HG02973 (cell line): ENCODE data around the gene CCDC69.
"Not testable (repeated sequence)": the region's sequence is repeated elsewhere in the genome, so short reads cannot be mapped to it uniquely, and the experiment has no call there.

Experiments used
- ATAC-seq: cut with Tn5 transposase; IDR thresholded peaks from one replicate; pipeline ENCODE4 v1.9.1; 2021; ENCODE audit warnings: moderate library complexity; ENCODE audit not compliant: unreplicated experiment

CCDC69 gene

DNA sequence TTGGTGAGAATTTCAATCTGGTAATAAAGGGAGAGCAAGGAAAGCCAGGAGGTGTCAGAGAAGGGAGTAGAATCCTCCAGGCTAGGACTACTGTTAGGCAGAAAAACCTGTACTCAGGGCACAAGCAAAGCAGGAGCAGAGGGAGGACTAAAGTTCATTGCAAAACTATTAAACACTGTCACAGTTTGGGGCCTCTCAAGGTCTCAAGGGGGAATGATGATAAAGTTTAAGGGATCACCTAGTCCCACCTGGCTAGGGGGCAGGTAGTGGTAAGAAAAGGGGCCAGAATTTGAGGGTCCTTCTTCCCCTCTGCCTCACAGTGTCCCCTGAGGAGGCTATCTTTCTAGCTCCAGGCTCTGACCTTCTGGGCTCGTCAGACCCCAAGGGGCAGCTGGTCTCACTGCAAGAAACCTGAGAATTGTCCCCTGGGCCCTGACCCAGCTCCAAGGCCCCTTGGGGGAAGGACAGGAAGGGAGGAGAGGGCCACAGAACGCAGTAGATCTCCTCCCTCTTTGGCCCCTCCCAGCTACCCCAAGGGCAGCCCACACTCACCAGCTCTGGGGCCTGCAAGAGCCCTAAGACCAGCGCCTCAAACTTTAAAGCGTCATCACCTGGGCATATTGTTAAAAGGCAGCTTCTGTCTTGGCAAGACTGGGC lies 974 bp downstream of the CCDC69 start:
- peak; percentile 52 for ATAC-seq

DNA sequence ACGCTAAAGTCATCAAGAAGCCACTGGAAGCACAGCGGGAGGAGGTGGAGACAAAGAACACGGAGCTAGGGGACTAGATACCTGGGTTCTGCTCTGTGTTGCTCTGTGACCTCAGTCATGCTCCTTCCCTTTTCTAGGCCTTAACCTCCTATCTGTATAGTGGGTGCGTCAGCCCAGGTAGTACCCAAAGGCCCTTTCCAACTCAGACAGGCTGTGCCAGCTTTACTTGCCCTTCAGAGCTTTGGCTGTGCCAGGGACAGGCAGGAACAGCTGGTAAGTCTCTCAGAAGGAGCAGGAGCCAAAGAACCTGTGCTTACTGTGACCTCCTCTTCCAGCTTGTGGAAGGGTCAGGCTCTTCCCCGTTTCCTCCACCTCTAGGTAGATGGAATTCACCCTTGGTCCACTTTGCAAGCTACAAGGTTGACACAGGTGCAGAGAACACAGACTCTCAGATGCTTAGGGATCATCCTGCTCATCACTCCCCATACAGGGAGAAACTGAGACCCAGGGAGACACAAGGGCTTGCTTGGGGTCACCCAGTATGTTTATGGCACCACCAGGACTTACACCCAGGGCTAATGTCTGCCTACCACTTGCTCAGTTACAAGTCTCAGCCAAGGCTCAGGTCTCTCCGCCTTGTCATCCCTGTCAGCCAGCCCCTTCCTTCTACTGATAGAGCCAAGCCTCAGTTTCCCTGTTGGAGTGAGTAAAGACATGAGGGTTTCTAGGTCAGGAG lies 1.7 kb downstream of the CCDC69 start:
- no peak for ATAC-seq

DNA sequence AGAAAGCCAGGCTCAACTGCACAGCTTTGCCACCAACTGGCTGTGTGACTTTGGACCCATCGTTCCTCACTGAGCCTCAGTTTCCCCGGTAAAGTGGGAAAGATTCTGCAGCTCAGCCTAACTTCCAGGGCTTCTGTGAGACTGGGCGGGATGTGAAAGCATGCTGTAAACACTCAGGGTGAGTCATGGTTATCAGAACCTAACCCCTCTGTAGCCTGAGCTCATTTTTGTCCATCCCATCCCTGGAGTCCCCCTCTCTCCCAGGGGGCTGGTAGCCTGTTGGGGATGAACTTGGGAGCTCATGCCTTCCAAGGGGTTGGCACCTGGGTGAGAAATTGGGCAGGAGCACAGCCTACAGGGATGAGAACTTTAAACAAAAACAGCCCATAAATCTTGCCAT lies 2.3 kb downstream of the CCDC69 start:
- ATAC-seq: no peak

DNA sequence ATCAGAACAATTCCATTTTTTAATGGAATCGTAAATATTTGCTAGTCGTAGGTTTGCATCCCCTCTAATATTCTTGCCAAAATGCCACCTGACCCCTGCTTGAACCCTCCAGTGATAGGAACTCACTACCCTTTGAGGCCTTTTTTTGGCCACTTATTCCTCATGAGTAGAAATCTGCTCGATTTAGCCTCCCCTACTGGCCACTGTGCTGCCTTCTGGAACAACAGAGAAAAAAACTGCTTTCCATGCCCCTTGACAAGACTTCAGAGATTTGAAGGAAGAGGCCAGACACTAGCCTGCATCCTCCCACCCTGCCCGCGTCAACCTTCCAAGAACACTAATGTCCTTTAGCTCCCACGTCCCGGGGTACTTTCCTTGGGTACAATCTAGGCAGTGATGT lies 4.1 kb downstream of the CCDC69 start:
- ATAC-seq: no peak

DNA sequence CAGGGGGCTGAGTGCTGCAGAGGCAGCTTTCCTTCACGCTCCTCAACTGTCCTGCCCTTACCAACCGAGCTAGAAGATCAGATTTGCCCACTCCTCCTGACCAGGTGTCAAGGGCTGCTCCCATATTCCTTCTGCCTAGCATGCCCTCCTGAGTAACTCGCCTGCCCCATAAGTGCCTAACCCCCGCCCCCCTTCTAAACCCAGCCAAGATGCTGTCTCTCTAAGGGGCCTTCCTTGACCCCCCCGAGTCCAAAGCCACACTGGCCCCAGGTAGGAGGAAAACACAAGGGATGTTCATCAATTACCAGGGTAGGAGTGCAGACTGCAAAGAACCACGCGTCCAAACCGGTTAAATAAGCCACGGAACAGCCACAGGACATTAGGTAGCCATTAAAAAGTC lies 4.8 kb downstream of the CCDC69 start:
- ATAC-seq: no peak

DNA sequence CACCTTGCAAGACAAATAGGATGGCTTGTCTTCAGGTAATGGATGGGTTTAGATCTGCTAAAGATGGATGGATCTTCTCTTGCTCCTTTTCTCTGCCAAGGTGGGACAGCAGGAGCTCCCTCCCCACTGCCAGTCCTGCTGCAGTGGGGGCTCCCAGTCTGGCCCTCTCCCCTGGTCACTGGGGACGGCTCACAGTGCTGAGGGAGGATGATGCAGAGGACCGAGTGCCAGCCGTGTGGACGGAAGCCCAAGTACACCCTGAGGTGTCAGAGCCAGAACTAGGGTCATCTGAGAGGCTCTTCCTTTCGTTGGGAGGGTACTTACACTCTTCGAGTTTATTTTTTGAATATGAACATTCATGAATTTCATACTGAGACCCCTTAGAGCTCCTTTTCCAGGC lies 5.7 kb downstream of the CCDC69 start:
- ATAC-seq: no peak

DNA sequence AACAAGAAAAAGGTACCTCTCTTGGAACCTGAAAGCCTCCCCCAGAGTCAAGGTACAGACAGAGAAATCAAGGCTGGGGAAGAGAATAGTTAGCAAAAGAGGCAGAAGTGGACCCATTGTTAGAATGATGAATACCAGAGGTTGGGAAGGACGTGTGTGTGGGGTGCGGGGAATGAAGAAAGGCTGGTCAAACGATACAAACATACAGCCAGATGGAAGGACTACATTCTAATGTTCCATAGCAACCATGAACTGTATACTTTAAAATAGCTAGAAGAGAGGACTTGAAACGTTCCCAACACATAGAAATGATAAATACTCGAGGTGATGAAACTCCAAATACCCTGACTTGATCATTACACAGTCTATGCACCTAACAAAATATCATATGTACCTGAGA lies 7.1 kb downstream of the CCDC69 start:
- no peak for ATAC-seq

DNA sequence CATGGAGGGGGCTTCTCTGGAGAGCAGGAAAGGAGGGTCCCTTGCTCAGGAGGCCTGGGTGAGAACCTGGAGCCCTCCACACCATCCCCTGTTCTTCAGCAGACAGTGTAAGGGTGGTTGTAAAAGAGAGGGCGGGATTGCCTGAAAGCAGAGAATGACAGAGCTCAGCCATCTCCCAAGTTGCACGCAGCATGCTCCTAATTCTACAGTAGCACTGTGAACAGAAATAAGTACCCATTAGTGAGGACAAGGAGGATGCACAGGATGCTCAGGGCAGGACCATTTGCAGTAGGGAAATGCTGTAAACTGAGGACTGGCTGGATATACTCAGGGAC lies 8.4 kb downstream of the CCDC69 start:
- ATAC-seq: no peak

DNA sequence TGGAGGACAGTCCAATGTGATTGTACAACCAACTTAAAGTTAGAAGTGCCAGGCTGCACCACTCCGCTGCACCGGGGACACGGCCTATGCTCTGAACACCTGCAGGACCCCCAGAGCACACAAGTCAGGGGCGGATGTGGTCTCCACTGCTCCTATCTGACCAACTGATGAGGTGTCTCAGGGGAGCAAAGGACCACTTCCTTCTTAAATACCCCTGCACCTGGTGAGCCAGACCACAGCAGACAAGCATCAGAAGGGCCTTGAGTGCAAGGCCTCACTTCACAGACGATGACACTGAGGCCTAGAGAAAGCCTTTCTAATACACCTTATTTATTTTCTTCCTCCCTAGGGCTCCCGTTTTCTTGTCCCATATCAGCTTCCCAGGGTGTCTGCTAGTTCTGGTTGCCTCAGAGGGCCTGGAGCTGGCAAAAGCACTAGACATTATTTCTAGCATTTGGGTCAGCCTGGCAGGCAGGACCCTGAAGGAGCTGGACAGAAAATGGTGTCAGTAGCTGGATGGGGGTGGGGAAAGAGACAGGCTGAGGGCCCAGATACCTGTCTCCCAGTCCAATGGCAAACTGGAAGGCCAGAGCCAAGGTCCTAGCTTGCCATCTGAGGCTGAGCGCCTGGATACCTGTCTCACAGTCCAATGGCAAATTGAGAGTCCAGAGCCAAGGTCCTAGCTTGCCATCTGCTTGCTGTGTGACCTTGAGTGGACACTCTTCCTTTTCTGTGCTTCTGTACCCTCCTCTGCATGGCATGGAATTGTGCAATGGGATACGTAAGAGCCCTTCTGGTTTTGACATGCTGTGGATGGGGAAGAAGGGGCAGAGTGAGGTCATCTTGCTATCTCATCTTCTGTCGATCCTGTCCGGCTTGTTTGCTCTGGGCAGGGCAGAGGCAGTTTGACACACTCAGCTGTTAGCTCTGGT lies 9.0 kb downstream of the CCDC69 start:
- peak; percentile 54 for ATAC-seq

DNA sequence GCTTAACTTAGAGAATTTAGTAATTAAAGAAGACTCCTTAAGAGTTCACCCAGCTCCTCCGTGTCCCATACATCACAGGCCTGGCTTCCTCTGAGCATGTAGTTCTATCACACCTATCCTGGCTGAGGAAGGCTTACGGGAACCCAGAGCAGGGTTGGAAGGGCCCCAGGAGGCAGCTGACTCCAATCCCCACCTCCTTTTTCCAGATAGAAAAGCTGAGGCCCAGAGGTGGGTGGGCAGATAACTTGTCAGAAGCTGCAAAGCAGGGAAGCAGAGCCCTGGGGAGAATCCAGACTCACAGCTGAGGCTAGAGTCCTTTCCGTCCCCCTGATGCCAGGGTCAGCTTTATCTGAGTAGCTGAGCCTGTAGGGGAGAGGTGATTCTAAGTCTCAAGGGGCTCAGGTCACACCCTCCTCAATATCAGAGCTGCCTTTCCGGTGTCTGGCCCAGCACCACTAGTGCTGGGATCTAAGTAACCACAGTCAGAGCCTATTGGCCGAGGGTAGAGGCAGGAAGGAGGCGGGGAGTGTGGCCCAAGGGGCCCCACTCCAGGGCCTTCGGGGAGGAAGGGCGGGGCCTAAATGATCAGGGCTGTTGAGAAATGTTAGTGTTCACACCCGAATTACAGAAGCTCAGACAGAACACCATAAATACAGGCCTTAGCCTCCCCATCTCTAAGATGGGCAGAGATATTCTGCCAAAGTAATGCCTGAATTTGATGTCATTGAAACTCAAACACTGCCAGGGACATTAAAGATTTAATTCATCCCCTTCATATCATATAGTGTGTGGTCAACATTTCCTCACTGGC lies 9.9 kb downstream of the CCDC69 start:
- ATAC-seq: peak; percentile 72

DNA sequence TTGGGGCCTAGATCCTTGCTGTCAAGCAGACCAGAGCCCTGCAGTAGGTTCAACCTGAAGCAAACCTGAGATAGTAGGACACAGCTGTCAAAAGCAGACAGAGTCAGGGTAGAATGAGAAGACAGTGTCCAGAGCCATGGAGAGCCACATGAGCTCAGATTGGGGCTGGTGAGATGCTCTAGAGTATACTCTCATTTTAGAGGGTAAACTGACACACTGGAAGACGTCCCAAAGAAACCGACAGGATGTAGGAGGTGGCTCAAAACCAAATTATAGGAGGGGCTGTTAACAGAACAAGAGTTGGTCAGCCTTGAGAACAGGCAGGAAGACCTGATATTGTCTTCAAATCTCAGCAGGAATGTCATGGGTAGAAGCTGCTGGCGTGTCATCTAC lies 11.5 kb downstream of the CCDC69 start:
- ATAC-seq: no peak

DNA sequence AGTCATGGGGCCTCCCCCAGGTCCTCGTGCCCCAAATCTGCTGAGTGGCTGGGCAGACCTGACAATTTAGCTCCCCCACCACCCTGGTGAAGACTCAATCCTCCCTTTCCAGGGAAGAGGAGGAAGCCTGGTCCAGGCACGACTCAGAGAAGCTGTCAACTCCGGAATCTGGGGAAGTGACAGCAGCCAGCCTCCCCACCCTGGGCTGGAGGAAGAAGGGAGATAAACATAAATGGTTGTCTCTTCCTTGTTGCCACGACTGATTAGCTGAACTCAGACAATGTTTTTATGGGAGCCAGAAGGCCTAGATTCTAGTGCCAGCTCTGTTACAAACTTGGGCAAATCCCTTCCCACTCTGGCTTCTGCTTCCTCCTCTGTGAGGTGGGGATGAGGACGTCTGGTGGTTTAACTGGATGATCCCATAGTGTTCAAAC lies 15.4 kb downstream of the CCDC69 start:
- no peak for ATAC-seq

DNA sequence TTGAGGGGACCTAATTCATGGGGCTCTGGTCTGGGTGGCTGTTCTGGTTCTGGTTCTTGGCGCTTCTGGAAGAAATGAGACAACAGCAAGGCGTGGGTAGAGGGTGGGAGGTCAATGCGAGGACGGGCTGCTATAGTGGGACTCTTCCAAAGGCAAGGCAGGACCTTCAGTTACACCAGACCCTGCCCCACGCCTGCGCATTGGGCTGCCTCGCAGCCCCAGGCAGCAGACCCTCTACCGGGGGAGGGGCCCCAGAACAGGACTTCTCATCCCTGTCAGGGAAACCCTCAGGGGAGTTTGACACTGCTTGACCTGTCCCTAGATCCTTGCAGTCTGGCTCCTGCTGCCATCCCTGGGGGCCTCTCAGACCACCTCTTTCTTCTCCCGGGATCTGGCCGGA lies 18.5 kb downstream of the CCDC69 start:
- ATAC-seq: no peak

DNA sequence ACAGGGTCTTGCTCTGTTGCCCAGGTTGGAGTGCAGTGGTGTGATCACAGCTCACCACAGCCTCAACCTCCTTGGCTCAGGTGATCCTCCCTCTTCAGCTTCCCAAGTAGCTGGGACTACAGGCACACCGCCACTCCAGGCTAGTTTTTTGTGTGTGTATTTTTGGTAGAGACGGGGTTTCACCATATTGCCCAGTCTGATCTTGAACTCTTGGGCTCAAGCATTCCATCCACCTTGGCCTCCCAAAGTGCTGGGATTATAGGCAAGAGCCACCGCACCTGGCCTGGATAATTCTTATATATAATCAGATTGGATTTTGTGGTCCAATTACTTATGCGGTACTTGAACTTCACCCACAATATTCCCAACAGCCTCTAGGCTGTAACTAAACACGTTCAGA lies 19.8 kb downstream of the CCDC69 start:
- no peak for ATAC-seq

DNA sequence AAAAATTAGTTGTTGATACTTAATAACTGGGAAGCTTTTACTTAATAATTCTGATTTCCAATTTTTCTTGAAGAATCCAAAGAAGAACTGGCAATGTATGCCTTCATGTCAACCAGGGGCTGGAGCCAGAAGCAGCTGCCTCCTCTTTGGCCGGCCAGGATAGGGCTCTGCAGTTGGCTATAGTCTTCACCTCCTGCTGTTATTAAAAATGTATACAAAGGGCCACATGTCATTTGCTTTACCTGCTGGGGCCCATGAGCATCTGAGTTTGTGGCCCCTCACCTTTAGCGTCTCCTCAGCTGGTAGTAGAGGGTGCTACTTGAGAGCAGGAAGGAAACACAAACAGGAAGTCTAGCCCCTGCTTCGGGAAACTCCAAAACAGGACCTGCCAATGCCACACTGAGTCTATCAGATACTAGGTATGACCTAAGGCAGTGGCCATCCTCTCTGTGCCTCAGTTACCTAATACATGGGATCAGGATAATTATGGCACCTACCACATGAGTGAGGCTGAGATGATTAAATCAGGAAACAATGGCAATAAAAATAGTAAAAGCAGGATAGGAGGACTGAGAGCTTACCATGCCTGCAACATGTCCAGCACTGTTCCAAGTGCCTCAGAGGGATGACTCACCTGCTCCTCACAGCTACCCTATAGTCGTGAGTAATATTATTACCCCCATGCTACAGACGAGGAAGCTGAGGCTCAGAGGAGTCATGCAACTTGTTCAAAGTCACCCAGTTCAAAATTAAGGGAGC lies 21.3 kb downstream of the CCDC69 start:
- no peak for ATAC-seq

DNA sequence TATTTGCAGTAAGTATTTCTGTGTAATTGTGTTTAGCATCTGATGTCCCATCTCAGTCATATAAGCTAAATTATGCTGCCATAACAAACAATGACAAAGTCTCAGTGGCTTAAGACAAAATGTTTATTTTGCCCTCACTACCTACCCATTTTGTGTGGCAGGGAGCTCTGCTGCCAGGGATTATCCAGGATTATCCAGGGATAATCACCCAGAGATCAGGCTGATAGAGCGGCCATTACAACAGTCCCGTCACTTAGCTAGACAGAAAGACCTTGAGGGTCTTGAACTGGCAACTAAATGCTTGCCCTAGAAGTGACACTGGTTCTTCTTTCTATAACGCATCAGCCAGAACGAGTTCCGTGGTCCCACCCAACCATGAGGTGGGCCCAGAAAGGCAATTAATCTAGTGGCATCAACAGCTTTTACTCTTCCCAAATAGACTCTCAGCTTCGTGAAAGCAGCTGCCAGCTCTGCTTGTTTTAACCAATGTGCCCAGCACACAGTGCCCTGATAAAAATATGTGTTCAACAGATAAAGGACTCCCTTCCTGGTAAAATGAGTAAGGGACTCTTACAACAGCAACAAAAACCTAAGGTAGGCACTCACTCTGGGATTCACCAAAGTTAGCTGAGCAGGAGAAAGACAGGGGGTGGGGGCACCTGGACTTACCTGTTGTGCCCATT lies 22.8 kb downstream of the CCDC69 start:
- no peak for ATAC-seq

DNA sequence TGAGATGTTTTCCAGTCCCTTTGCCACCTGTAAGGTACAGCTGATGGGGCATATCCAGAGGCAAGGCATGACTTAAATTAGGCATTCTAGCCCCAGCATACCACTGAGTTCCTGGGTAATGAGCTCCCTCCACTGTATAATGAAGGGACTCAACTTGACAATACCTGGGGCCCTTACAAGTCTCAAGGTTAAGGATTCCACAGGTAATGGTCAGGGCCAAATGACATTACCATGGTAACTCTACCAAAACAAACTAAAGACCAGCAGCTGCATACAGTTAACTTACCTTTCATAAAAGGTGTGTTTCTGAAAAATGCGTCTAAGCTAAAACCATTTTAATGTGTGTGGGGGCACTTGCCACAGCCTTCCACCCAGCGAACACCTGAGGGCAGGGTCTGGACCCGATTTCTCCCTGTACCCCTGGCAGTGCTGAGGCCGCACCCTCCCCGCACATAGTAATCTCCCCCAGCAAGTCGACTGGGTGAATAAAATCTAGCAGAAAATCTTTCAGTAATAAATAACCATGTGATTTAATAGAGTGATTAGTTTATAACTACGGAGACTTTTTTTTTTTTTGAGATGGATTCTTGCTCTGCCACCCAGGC lies 24.2 kb downstream of the CCDC69 start:
- ATAC-seq: no peak

DNA sequence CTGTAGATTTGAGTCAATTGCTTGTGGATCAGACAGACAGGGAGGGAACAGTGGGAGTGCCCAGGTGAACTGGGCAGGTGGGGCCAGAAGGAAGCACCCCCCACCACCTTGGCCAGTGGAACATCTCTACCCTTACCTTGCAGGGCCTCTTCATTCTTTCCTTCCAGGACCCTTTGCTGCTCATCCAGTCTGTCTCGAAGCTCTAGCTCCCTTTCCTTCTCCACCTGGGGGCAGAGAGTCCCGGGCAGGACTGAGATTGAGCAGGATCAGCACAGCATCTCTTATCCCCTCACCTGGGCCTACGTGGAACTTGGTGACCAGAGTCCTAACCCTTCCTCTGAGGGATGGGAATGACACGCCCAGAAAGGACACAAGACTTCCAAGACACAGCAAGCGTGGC lies 25.0 kb downstream of the CCDC69 start:
- ATAC-seq: no peak

DNA sequence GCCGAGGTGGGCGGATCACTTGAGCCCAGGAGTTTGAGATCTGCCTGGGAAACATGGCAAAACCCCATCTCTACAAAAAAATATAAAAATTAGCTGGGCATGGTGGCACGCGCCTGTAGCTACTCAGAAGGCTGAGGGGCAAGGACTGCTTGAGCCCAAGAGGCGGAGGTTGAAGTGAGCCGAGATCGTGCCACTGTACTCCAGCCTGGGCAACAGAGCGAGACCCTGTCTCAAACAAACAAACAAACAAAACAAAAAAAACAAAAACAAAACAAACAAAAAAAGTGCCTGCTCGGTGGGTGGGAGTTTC lies 26.6 kb downstream of the CCDC69 start:
- not testable (repeated sequence) for ATAC-seq
